Heart left ventricle (tissue), 13 donors: ENCODE measurements around the gene EP400.

Experiments
- CTCF ChIP-seq, 12 donors: fragments of 200-600 bp; sonication (generic) in 4 of 12; IDR thresholded peaks; one replicate each; pipeline versions ENCODE4 v1.5.0 to v1.8.0; 2018 to 2022; ENCODE audit warnings: antibody characterized with exemption in 12 of 12, mild to moderate bottlenecking in 5 of 12
- POLR2A ChIP-seq, 2 donors: fragments of 450-650 bp; IDR thresholded peaks; one replicate each; pipeline ENCODE4 v1.6.1; 2017; ENCODE audit warnings: antibody characterized with exemption in 2 of 2, mild to moderate bottlenecking in 2 of 2, moderate library complexity in 2 of 2
- donor health status: ischemic (EF 13 %, LVEDD 7.1; RV severe dilation, severe dysfunction).
- donor health status: DM: no; HTN: yes; CAD: no.
- donor health status: DM: no; HTN: no; CAD: no.
- donor health status: ischemic (EF 25% LVEDD 6.9; RV normal size, moderate dysfunction).
- donor health status: ischemic (EF 25% LVEDD 5.7; RV mildly dilated, moderate dysfunction).
- donor health status: ischemic (EF 35%, LVEDD 5.7; RV mildly dilated, moderate dysfunction).
- donor health status: nonischemic (EF 11% LVEDD 7.7; RV severe dilation, severe dysfunction).
- donor health status: DM: yes; HTN: yes; CAD: no.
- donor health status: PGD.
- donor health status: ischemic (EF 29% LVEDD 5.4; RV normal size, mild dysfunction).
- donor health status: nonischemic (EF 23%, LVEDD 6.1; RV moderate dilation, normal function).

GRCh38 chr12:131971226-131971625 lies 21.5 kb downstream of the EP400 start:
- TF ChIP-seq POLR2A (IDR thresholded peaks at IDR 0.05) (no peak), CTCF (IDR thresholded peaks at IDR 0.05) (no peak)
